ENCODE data around the gene NOCT. TPM values are rescaled to one million over a fixed set of nuclear protein-coding genes. Genes with fewer than 3 reads are reported as not detected.

The NOCT gene
- total RNA-seq, 1 experiment from 2014 or later = 43.4 TPM

DNA sequence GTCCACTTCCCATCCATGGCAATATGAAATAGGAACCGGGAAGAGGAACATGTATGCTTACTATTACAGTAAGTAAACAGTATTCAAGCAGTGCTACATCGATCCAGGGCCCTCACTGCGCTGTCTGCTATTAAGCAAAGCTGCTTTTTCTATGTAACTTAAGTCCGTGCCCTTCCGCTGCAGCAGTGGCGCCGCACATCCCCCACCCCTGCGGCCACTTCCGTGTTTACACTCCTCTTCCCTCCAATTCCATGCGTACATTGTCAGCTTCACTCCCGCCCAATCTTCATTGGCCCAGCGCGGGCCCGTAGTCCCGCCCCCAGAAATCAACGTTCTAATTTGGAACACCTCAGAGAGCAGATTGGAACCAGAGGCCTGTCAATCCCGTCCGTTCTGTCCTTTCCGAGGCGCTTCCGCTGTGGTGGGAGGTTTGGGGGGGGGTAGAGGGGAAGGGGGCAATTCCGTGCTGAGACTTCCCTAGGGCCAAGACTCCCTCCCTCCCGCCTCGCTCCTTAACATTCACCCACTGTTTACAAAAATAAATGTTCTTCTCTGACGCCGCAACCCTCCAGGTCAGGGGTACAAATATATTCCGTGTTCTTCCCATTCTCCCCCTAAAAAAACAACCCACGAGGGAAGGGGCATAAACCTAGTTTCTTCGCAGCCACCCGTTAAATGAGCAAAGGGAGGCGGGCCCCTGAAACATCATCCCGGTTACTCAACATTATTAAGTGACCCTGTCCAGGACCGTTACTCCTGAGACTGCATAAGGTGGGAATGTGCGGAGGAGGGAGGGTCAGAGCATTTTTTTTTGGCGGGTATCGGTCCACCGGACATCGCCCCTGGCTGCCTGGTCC is 67.4 kb downstream of the NOCT start (continued):
- TF ChIP-seq ZNF423 (CRISPR knock-in tag; IDR thresholded peaks at IDR 0.05) (no peak), NFYB (CRISPR knock-in tag; conservative IDR thresholded peaks at IDR 0.05; ENCODE audit: low read depth) (peak; percentile 86), GRHL2 (CRISPR knock-in tag; IDR thresholded peaks at IDR 0.05; ENCODE audit: insufficient replicate concordance, severe bottlenecking) (no peak), RORB (CRISPR knock-in tag; IDR thresholded peaks at IDR 0.05) (no peak), FOXP1 (CRISPR knock-in tag; IDR thresholded peaks at IDR 0.05; ENCODE audit: borderline replicate concordance) (0 out of 2 replicates have a peak, but pooled peaks have one; percentile 19), IRF2 (CRISPR knock-in tag; IDR thresholded peaks at IDR 0.05; ENCODE audit: borderline replicate concordance, low read depth) (no peak), ATF1 (CRISPR knock-in tag; IDR thresholded peaks at IDR 0.05) (no peak), ZNF138 (CRISPR knock-in tag; conservative IDR thresholded peaks at IDR 0.05) (no peak), JUN (CRISPR knock-in tag; IDR thresholded peaks at IDR 0.05) (no peak), ESRRA (CRISPR knock-in tag; IDR thresholded peaks at IDR 0.05; ENCODE audit: borderline replicate concordance) (no peak), TCF7 (CRISPR knock-in tag; IDR thresholded peaks at IDR 0.05; ENCODE audit: low read depth) (no peak)
- TF ChIP-seq, protein P1, sequence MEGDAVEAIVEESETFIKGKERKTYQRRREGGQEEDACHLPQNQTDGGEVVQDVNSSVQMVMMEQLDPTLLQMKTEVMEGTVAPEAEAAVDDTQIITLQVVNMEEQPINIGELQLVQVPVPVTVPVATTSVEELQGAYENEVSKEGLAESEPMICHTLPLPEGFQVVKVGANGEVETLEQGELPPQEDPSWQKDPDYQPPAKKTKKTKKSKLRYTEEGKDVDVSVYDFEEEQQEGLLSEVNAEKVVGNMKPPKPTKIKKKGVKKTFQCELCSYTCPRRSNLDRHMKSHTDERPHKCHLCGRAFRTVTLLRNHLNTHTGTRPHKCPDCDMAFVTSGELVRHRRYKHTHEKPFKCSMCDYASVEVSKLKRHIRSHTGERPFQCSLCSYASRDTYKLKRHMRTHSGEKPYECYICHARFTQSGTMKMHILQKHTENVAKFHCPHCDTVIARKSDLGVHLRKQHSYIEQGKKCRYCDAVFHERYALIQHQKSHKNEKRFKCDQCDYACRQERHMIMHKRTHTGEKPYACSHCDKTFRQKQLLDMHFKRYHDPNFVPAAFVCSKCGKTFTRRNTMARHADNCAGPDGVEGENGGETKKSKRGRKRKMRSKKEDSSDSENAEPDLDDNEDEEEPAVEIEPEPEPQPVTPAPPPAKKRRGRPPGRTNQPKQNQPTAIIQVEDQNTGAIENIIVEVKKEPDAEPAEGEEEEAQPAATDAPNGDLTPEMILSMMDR (IDR thresholded peaks at IDR 0.05) = no peak
- TF ChIP-seq, protein P2, sequence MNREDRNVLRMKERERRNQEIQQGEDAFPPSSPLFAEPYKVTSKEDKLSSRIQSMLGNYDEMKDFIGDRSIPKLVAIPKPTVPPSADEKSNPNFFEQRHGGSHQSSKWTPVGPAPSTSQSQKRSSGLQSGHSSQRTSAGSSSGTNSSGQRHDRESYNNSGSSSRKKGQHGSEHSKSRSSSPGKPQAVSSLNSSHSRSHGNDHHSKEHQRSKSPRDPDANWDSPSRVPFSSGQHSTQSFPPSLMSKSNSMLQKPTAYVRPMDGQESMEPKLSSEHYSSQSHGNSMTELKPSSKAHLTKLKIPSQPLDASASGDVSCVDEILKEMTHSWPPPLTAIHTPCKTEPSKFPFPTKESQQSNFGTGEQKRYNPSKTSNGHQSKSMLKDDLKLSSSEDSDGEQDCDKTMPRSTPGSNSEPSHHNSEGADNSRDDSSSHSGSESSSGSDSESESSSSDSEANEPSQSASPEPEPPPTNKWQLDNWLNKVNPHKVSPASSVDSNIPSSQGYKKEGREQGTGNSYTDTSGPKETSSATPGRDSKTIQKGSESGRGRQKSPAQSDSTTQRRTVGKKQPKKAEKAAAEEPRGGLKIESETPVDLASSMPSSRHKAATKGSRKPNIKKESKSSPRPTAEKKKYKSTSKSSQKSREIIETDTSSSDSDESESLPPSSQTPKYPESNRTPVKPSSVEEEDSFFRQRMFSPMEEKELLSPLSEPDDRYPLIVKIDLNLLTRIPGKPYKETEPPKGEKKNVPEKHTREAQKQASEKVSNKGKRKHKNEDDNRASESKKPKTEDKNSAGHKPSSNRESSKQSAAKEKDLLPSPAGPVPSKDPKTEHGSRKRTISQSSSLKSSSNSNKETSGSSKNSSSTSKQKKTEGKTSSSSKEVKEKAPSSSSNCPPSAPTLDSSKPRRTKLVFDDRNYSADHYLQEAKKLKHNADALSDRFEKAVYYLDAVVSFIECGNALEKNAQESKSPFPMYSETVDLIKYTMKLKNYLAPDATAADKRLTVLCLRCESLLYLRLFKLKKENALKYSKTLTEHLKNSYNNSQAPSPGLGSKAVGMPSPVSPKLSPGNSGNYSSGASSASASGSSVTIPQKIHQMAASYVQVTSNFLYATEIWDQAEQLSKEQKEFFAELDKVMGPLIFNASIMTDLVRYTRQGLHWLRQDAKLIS (CRISPR knock-in tag; IDR thresholded peaks at IDR 0.05; ENCODE audit: borderline replicate concordance) = no peak
- TF ChIP-seq, protein P3, sequence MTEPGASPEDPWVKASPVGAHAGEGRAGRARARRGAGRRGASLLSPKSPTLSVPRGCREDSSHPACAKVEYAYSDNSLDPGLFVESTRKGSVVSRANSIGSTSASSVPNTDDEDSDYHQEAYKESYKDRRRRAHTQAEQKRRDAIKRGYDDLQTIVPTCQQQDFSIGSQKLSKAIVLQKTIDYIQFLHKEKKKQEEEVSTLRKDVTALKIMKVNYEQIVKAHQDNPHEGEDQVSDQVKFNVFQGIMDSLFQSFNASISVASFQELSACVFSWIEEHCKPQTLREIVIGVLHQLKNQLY (CRISPR knock-in tag; IDR thresholded peaks at IDR 0.05) = no peak
- TF ChIP-seq, protein P4, sequence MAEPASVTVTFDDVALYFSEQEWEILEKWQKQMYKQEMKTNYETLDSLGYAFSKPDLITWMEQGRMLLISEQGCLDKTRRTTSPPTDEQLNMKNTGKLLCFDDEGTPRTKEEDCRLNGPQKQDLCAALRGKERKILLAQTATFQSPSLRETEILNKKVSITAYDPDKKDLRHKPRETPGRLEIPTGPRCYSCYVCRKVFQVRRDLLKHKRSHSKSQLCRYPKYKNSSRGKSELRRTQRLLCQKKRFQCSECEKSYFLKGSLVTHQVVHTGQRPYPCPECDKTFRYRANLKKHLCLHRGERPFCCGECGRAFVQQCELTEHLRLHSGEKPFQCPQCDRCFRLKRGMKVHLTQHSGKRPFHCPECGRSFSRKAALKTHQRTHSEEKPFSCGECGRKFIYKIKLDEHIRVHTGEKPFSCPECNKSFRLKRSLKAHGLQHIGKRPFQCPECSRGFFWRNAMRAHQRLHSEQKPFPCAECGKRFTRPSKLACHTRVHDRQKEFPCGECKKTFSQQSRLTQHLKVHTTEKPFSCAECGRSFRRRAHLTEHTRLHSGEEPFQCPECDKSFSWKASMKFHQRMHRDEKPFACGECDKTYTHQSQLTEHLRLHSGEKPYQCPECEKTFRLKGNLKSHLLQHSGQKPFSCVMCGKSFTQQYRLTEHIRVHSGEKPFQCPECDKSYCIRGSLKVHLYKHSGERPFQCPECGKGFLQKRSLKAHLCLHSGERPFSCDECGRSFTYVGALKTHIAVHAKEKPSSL (CRISPR knock-in tag; conservative IDR thresholded peaks at IDR 0.05) = no peak
- TF ChIP-seq, protein P5, sequence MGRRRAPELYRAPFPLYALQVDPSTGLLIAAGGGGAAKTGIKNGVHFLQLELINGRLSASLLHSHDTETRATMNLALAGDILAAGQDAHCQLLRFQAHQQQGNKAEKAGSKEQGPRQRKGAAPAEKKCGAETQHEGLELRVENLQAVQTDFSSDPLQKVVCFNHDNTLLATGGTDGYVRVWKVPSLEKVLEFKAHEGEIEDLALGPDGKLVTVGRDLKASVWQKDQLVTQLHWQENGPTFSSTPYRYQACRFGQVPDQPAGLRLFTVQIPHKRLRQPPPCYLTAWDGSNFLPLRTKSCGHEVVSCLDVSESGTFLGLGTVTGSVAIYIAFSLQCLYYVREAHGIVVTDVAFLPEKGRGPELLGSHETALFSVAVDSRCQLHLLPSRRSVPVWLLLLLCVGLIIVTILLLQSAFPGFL (CRISPR knock-in tag; IDR thresholded peaks at IDR 0.05; ENCODE audit: borderline replicate concordance) = no peak
- TF ChIP-seq, protein P6, sequence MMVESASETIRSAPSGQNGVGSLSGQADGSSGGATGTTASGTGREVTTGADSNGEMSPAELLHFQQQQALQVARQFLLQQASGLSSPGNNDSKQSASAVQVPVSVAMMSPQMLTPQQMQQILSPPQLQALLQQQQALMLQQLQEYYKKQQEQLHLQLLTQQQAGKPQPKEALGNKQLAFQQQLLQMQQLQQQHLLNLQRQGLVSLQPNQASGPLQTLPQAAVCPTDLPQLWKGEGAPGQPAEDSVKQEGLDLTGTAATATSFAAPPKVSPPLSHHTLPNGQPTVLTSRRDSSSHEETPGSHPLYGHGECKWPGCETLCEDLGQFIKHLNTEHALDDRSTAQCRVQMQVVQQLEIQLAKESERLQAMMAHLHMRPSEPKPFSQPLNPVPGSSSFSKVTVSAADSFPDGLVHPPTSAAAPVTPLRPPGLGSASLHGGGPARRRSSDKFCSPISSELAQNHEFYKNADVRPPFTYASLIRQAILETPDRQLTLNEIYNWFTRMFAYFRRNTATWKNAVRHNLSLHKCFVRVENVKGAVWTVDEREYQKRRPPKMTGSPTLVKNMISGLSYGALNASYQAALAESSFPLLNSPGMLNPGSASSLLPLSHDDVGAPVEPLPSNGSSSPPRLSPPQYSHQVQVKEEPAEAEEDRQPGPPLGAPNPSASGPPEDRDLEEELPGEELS (CRISPR knock-in tag; IDR thresholded peaks at IDR 0.05) = no peak
- TF ChIP-seq, protein P7, sequence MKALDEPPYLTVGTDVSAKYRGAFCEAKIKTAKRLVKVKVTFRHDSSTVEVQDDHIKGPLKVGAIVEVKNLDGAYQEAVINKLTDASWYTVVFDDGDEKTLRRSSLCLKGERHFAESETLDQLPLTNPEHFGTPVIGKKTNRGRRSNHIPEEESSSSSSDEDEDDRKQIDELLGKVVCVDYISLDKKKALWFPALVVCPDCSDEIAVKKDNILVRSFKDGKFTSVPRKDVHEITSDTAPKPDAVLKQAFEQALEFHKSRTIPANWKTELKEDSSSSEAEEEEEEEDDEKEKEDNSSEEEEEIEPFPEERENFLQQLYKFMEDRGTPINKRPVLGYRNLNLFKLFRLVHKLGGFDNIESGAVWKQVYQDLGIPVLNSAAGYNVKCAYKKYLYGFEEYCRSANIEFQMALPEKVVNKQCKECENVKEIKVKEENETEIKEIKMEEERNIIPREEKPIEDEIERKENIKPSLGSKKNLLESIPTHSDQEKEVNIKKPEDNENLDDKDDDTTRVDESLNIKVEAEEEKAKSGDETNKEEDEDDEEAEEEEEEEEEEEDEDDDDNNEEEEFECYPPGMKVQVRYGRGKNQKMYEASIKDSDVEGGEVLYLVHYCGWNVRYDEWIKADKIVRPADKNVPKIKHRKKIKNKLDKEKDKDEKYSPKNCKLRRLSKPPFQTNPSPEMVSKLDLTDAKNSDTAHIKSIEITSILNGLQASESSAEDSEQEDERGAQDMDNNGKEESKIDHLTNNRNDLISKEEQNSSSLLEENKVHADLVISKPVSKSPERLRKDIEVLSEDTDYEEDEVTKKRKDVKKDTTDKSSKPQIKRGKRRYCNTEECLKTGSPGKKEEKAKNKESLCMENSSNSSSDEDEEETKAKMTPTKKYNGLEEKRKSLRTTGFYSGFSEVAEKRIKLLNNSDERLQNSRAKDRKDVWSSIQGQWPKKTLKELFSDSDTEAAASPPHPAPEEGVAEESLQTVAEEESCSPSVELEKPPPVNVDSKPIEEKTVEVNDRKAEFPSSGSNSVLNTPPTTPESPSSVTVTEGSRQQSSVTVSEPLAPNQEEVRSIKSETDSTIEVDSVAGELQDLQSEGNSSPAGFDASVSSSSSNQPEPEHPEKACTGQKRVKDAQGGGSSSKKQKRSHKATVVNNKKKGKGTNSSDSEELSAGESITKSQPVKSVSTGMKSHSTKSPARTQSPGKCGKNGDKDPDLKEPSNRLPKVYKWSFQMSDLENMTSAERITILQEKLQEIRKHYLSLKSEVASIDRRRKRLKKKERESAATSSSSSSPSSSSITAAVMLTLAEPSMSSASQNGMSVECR (CRISPR knock-in tag; IDR thresholded peaks at IDR 0.05; ENCODE audit: borderline replicate concordance) = peak; percentile 59; the same call in 1 of the 2 replicates
- TF ChIP-seq, protein P8, sequence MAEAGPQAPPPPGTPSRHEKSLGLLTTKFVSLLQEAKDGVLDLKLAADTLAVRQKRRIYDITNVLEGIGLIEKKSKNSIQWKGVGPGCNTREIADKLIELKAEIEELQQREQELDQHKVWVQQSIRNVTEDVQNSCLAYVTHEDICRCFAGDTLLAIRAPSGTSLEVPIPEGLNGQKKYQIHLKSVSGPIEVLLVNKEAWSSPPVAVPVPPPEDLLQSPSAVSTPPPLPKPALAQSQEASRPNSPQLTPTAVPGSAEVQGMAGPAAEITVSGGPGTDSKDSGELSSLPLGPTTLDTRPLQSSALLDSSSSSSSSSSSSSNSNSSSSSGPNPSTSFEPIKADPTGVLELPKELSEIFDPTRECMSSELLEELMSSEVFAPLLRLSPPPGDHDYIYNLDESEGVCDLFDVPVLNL (CRISPR knock-in tag; IDR thresholded peaks at IDR 0.05; ENCODE audit: borderline replicate concordance, low read depth) = no peak
